Measurements from ENCODE around the gene REL. TPM values are rescaled to one million over a fixed set of nuclear protein-coding genes. Genes with fewer than 3 reads are reported as not detected.

REL gene
- total RNA-seq = 7.4 and 10.7 TPM in 2 replicates

DNA sequence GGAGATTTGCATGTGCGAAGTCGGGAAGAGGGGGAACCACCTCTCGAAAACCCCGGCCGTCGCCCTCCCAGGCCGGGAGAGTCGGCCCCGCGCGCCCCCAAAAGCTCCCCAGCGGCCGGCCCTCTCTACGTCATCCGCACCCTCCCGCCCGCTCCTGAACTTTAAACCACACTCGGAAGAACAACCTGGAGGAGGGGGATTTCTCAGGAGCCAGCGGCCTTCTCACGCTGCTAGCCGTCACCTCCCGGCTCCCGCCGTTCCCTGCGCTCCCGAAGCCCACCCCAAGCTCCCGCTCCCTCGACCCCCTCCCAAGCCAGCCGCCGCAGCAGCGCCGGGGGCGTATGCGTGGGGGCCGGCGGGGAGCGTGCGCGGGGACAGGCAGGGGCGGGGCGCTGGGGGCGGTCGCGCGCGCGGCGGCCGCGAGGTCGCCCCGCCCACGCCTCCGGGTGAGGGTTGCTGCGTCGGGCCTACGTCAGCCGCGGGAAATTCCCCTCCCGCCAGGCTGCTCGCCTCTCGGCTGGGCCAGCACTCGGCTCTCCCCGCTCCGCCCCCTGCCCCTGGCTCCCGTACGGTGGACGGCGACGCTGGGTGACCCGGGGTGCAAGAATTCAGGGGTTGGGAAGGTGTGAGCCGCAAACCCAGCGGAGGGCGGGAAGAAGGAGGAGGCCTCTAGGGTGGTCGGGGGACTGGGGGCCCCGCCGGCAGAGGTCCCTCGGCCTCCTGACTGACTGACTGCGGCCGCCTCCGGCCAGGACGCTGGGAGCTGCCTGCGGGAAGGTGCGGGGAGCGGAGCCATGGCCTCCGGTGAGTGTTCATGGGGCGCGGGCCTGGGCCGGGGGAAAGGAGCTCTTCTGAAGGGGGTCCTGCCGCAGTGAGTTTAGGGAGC, at the start of gene REL:
TSS of gene REL (plus strand) at position 528 of the 886 bp plus-strand sequence. CDS start at position 795, 267 bp downstream.

Small RNA genes within 50 kb of the gene (small RNA-seq; reads per million reads assigned to genes)
- gene RN7SL632P = not detected
- not detected for gene RNU4-51P

Other genes starting within 250 kb of the REL start
- 20.9 and 21.3 TPM in 2 replicates for gene PAPOLG, start 125.3 kb upstream of the REL start, total RNA-seq
- 36.2 and 39.1 TPM in 2 replicates for gene PEX13, start 136.1 kb downstream of the REL start, total RNA-seq
- gene PUS10, start 136.7 kb downstream of the REL start, total RNA-seq = 10.2 and 10.5 TPM in 2 replicates
- 17.9 and 20.0 TPM in 2 replicates for gene SANBR, start 184.3 kb downstream of the REL start, total RNA-seq